ENCODE data around the gene SMOC1.

GRCh38 chr14:70032447-70032846, 153.2 kb downstream of the SMOC1 start:
- TF ChIP-seq POLR2A (IDR thresholded peaks at IDR 0.05), result no peak
- no peak for TF ChIP-seq CTCF (IDR thresholded peaks at IDR 0.05)
- TF ChIP-seq EP300 (IDR thresholded peaks at IDR 0.05), result no peak
- no peak for TF ChIP-seq POLR2AphosphoS5 (IDR thresholded peaks at IDR 0.05)

Measured in suprapubic skin (tissue), 4 donors.